GM18511 (cell line): ENCODE measurements around the gene FLNC.

ENCODE experiments used
- ATAC-seq: cut with Tn5 transposase; IDR thresholded peaks from one replicate; pipeline ENCODE4 v1.9.1; 2021; ENCODE audit warnings: mild to moderate bottlenecking, moderate library complexity; ENCODE audit not compliant: unreplicated experiment

The FLNC gene

DNA sequence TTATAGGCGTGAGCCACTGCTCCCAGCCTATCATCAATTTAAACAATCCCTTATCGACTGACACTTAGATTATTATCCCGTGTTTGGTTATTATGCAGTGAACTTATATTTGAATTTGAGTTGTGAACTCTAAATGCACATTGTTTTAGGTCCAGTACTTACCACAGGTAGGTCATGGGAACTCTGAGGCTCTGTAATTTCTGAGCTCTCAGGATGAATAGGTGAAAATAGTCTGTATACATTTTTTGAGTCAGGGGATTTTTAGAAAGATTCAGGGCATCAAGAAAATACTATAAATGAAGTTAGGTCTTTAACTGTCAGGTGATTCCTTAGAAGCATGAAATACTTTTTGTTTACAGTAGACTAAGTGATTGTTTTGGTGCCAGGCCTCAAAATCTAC, 29.6 kb upstream of the FLNC start:
- ATAC-seq = no peak

DNA sequence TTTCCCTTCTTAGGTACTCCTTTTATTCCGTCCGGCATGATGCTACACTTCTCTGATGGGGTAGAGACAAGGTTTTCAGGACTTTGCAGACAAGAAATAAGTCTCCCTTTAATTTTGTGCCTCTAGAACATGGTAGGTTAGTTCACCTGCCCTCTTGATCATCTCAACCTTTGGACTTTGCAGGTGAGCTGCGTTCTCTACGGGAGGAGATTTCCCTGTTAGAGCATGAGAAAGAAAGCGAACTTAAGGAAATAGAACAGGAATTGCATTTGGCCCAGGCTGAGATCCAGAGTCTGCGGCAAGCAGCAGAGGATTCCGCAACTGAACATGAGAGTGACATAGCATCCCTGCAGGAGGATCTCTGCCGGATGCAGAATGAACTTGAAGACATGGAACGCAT, 29.2 kb upstream of the FLNC start:
- ATAC-seq = no peak

DNA sequence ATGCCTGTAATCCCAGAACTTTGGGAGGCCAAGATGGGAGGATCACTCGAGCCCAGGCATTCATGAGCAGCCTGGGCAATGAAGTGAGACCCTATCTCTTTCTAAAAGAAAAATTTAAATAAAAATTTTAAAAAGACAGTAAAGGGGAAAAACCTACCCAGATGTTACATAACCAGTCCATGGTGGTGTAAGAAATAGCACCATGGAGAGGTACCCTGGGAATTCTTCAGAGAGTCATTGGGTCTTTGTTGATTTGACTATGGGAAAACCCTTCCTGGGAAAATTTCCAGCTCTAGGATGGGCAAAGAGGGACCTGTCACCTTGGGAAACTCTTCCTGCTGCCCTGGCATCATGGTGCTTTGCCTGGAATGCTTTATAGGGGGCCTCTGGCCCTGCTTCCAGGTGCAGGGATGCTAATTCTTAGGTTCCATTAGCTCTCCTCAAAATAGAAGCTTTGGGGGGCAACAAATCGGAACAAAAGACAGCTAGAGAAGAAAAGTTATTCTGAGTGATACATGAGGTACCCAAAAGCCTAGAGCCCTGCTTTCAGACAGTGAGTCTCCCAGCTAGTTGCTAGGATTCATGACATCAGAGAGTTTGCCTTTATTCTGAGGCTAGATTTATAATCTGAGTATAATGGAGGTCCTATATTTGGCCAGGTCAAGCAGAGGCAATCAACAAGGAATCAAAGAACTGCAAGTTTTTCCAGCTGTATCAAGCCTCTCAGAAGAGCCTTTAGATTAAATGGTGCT, 28.4 kb upstream of the FLNC start:
- ATAC-seq = no peak

DNA sequence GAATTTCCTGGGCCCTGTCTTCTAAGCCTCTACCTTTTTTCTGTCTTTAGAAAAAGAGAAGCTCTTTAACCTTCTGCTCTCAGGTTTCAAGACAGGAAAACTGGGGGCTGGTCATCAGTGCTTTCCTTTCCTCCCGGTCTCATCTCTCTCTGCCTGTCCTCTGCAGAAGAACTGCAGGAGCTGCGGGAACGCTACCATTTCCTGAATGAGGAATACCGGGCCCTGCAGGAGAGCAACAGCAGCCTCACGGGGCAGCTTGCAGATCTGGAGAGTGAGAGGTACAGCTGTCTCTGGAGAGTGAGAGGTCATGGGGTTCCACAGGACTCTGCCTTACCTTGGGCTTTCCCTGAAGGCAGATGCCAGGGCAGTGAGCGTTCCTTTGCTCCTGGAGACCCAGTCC, 25.7 kb upstream of the FLNC start:
- no peak for ATAC-seq

DNA sequence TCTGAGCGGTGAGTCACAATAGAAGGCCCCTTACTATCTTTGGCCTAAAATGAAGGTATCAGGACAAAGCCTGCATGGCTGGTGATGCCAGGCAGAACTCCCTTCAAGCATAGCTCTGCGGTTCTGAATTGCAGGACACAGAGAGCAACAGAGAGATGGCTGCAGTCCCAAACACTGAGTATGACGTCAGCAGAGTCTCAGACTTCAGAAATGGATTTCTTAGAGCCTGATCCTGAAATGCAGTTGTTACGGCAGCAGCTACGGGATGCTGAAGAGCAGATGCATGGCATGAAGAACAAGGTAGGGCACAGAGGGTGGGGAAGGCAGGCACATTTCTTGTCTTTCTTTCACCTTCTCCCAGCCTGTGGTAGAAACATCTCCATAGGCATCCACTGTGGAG, 25.0 kb upstream of the FLNC start:
- ATAC-seq = no peak

DNA sequence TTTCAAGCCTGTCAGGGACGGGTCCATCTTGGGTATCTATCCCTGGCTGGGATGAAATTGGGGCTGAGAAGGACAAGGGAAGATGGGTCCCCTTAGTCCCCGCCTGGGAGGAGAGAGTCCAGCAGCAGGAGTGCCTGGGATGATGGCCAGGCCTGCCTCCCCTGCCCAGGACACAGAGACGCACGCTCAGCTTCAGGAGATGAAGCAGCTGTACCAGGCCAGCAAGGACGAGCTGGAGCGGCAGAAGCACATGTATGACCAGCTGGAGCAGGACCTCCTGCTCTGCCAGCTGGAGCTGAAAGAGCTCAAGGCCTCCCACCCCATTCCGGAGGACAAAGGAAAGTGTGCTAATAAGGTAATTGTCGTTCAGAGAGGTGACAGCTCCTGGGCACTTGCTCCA, 23.0 kb upstream of the FLNC start:
- ATAC-seq = no peak

DNA sequence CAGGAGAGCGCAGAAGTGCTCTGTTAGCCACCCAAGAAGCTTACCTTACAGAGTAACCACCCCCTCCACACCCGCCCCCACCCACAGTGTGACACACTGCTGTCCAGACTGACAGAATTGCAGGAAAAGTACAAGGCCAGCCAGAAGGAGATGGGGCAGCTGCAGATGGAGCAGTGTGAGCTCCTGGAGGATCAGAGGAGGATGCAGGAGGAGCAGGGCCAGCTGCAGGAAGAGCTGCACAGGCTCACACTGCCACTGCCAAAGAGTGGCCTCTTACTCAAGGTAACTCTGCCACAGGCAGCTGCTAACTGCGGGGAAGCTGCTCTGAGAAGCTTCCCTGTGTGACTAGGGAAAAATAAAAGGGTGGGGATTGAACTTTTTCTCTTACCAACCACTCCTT, 20.8 kb upstream of the FLNC start:
- no peak for ATAC-seq

DNA sequence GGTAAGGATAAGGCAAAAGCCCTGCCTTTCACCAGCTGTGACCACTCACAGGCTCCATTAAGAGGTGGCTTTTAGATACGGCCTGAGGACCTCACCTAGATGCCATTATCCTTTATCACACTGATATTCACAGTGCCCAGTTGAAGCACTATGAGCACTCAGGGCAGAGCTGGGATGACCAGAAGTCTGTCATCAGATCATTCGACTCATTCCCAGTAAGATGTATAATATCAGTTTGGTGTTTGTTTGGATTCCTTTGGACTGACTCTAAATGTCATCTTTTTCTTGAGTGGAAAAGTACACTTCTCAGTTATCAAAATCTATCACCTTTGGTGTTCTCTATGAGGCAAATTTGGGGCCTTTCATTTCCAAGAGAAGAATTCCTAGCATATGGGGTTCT, 19.7 kb upstream of the FLNC start:
- no peak for ATAC-seq

DNA sequence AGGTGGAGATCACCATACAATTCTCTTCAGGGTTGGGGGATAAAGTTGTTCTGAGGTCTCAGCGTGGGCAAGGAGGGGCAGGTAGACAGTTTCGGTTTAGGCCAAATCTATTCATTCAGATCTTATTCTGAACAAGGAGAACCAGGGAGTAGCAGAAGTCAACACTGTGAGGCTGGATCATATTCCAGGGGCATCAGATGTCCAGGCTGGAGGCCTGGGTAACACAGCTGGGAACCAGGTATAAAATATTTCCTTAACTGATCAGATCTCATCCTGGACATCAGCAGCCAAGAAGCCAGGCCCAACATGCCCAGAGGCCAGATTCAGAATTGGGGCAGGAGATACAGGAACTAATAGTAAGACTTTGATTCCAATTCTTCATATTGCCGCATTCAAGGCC, 19.2 kb upstream of the FLNC start:
- ATAC-seq = no peak

DNA sequence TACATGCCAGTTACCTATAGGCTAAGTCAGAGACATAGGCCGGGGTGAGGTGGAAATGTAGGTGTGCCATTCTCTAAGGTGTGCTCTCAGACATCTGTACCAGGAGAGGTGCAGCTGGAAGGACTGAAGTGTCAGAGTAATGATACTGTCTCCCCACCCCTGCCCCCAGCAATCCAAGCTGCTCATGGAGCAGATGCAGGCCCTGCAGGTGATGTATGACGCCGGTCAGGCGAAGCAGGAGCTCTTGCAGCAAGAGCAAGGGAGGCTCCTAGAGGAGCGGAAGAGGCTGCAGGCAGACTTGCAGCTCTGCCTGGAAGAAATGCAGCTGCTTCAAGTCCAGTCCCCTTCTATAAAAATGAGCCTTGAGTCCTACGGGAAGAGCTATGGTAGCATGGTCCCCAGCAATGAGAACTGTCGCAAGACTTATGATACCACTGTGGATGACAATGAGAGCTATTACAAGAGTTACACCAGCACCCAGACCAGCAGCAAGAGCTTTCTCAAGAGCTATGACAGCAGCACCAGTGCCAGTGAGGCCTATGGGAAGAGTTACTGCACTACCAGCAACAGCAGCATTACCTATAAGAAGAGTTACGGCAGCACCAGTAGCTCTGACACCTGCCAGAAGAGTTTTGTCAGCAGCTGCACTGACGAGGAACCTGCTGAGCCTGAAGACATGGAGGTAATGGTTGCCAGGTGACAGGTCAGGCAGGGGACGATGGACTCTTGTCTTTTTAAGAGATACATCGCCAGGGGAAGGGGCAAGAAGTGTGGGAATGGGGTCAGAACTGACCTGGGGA, 18.4 kb upstream of the FLNC start:
- ATAC-seq = no peak

DNA sequence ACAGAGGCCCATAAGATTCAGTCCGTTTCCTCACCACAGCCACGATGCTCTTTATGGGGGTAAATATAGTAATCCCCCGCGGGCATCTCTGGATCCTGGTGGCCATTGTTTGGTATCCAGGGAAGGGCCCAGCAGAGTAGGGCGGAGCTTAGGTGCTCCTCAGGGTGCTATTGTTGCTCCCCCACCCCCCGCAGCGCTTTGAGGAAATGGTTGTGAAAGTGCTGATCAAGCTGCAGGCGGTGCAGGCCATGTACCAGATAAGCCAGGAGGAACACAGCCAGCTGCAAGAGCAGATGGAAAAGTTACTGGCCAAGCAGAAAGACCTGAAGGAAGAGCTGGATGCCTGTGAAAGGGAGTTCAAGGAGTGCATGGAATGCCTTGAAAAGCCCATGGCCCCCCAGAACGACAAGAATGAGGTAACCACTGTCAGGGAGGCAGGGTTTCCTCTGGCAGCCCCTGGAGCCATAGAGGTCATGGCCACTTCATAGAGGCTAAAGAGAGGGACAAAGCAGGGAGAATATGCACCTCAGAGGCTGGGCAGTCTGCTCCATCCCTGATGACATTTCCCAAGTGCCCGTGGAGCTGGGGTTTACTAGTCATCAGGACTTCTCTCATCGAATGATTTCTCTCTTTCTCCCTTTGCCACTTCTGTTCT, 17.6 kb upstream of the FLNC start:
- no peak for ATAC-seq

DNA sequence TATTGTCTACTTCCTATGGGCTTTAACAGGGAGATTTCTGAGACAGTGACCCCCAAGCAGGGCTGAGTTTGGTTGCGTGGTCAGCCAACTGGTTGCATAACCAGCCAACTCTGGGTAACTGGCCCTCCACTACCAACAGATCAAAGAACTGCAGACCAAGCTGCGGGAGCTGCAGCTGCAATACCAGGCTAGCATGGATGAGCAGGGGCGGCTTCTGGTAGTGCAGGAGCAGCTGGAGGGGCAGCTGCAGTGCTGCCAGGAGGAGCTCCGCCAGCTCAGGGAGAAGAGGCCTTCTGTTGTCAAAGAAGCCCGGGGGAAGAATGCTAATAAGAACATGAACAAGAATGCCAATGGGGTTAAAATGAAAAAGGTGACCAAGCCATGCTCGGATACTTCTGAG, 15.7 kb upstream of the FLNC start:
- no peak for ATAC-seq

DNA sequence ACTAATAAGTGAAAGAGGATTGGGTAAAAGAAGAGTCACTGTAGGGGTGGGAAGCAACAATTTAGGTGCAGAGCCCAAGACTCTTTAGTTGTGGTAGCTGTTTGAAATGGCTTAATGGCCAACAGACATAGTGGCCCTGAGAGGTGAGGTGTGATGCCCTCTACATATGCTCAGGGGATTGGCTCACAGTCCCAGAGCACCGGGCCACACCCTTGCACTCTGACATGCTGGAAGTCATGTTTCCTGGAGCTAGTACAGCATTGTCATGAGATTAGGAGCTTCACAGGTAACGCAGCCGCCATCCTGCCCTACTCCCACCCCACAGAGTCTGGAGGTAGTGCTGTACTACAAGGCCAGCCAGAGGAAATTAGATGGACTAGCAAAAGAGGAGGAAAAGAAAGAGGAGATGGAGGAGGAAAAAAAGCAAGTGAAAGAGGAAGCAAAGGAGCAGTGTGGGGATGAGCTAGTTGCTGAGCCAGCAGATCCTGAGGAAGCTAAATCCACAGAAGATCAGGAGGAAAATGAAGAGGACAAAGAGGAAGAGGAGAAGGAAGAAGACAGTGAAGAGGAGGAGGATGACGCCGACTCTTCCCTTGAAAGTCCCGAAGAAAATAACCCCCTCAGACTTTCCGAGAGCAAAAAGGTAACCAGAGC, 14.8 kb upstream of the FLNC start:
- no peak for ATAC-seq

DNA sequence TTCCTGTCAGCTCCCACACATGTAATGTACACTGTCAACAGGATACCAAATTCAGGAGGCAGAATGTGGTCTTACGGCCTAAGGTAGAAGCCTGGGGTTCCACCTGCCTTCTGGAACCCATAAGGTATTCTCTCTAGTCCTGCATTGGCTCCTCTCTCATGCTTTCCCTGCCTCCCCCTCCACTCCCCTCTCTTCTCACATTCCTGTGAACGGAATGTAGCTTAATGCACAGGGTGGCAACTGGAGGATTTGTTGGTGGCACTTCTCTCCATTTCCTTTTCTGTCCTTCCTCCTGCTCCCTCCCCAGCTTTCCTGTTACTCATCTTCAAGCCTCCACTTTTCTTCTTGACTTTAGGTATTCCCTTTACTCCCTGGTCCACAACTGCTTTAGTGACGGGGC, 11.5 kb upstream of the FLNC start:
- ATAC-seq = no peak

DNA sequence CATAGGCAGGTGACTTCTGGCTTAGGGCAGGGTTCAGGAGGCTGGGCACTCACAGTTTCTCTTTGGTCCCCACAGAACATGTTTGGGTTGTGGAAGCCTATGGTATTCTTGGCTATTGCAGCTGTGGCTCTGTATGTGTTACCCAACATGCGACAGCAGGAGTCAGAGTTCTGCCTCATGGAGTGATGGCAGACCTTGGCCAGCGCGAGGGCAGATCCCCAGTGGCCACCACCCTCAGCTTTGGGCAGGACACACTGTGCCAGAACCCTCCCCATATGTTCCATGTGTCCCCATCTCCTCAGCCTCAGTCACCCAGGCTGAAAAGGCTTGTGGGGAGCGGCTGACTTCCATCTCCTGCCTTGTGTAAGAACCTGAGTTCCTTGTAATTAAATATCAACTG, 8.5 kb upstream of the FLNC start:
- ATAC-seq = no peak

DNA sequence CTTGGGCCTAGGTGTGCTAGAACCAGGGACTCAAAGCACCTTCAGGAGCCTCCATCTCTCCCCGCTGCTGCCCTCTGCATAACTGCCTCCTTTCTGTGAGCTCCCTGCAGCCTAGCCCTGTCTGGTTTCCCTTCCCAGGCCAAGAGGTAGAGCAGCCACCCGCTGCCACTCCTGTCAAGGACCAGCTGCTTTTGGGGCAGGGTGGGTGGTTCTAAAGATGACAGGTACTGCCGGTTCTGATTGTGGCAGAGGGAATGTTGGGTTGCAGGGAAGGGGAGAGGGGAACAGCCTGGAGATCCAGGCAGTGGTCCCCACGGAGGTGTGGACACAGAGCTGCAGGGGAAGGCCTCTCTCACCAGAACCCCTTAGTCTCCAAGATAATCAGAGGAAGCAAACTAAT, 3.7 kb upstream of the FLNC start:
- ATAC-seq = no peak

DNA sequence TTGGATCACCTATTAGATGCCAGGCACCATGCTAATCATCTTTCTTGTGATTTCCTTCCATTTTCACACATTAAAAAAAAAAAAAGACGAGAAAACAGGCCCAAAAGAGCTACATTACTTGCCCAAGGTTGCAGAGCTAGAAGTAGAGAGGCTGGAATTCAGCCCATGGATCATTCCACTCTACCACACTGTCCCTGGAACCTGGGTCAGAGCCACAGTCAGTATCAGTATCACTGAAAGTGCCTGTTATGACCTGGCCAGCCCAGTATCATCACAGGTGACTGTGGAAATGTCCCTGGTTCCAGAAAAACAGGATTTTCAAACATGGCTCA, 3.3 kb upstream of the FLNC start:
- ATAC-seq = no peak

DNA sequence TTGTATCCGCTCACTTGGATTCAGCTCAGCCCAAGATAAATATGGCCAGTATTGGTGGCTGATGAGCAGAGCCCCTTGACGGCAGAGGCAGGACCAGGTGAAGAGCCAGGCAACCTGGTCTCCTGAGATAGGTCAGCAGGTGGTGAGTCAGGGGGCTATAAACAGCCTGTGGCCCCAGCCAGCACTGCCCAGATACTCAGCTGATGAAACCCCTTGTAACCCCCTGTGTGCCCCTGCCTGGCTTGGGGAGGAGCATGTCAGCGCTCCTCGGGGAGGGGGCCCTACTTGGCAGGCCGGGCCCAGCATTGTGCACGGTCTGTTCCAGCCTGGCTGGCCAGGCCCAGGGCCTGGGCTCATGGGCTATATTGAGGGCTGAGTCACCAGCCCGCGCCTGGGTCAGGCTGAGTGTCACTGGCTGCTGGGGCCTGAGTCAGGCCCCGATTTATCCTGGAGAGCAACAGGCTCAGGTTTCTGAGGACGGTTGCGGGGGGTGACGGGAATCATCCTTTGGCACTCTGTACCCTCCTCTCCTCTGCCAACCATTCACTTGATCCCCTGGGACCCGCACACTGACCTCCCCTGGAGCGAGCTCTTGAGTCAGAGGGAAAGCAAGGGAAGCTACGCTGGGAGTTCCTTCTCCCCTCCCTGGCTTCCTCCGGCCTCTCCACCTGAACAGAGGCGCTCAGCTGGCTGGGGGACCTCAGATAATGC, 2.8 kb upstream of the FLNC start:
- ATAC-seq = no peak

DNA sequence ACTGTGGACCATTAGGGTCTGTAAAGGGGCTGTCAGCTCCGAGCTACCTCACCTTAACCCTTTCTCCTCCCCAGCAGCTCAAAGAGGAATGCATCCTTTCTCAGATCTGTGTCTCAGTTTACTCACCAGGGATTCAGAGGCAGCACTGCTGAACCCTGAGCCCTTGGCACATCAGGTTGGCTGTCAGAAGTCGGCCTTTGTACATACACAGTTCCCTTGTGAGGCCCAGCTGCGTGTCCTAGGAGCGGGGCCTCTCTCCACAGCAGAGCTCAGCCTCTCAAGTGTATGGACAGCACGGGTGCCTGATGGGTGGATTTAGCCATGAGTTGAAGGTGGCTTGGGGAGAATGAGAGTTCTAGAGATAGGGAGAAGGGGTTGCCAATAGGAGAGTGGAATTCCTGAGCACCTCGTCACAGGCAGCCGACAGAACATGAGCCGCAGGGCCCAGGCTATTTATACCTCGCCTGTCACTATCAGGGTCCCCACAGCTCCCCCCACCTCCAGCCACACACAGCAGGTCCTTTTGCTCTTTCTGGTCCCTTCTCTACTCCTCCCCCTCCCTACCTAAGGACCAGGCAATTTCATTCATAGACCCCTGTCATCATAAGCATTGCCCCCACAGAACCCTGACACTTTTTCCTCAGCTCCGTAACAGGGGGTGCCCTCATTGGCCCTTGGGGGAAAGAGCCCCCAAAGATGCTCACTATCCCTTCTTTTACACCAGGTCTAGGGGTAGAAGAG, 2.1 kb upstream of the FLNC start:
- no peak for ATAC-seq

DNA sequence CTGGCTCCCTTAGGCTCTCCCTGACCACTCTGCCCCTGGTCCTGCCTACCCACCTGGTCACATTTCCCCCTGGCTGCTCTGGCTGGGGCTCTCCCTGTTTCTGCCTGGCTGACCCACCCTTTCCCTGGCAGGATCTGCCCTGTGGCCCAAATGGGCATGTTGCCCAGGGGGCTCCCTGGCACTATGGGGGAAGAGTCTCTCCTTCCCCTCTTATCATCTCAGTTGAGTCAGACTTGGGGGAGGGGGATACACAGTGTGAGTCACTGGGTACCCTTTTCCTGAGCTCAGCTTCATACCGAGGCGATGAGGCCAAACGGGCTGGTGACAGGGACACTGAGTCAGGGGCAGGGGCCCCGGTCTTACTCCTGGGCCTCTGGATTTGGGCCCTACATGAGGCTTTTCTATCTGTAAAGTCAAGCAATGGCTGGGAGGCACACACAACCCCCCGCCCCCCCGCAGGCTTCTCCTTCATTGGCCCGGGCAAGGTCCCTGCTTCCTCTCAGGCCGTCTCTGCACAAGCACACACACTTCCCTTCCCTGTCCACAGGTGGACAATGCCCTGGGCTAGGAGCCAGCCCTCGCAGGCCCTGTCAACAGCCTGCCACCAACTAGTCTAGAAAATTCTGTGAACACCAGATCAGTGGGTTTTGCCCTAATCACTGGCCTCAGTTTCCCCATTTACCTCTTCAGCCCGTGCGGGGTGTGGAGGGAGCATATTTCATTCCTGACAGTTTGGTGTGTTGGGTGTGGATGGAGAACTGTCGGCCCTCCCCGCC, 627 bp upstream of the FLNC start:
- ATAC-seq = no peak
